H9 (cell line): ENCODE results near the gene IGFBP5. TPM values are rescaled to one million over a fixed set of nuclear protein-coding genes. Genes with fewer than 3 reads are reported as not detected.

Experiments
- DNase-seq: peaks from one replicate; pipeline ENCODE4 v3.0.0-alpha.2; 2017
- H2AFZ ChIP-seq: one replicate; pipeline ENCODE4 v1.6.1; 2013; ENCODE audit warnings: mild to moderate bottlenecking, low read length, control low read depth, moderate library complexity
- H2AK5ac ChIP-seq: 2 replicates; pipeline ENCODE4 v1.6.1; 2013; ENCODE audit warnings: low read length, control low read depth, mixed read lengths; ENCODE audit not compliant: insufficient read length
- H2BK120ac ChIP-seq: one replicate; pipeline ENCODE4 v1.6.1; 2013; ENCODE audit warnings: low read depth, mild to moderate bottlenecking, low read length, control low read depth, inconsistent platforms; ENCODE audit not compliant: poor library complexity, severe bottlenecking
- H2BK12ac ChIP-seq: 2 replicates; pipeline ENCODE4 v1.6.1; 2013; ENCODE audit warnings: low read length, control low read depth, mixed read lengths, low read depth; ENCODE audit not compliant: insufficient read length
- H2BK15ac ChIP-seq: 2 replicates; pipeline ENCODE4 v1.6.1; 2013; ENCODE audit warnings: low read depth, low read length, control low read depth
- H2BK20ac ChIP-seq: one replicate; pipeline ENCODE4 v1.6.1; 2013; ENCODE audit warnings: low read depth, mild to moderate bottlenecking, low read length, control low read depth, inconsistent platforms; ENCODE audit not compliant: poor library complexity, severe bottlenecking
- H2BK5ac ChIP-seq: 2 replicates; pipeline ENCODE4 v1.6.1; 2013; ENCODE audit warnings: low read length, control low read depth, mixed read lengths; ENCODE audit not compliant: insufficient read length
- H3K14ac ChIP-seq: 2 replicates; pipeline ENCODE4 v1.6.1; 2013; ENCODE audit warnings: low read length, control low read depth; ENCODE audit not compliant: insufficient read depth
- H3K18ac ChIP-seq: 2 replicates; pipeline ENCODE4 v1.6.1; 2013; ENCODE audit warnings: low read depth, mild to moderate bottlenecking, mixed read lengths, low read length, control low read depth; ENCODE audit not compliant: insufficient read length
- H3K23ac ChIP-seq: 2 replicates; pipeline ENCODE4 v1.6.1; 2013; ENCODE audit warnings: low read length, control low read depth, mixed read lengths, low read depth; ENCODE audit not compliant: insufficient read length
- H3K23me2 ChIP-seq: 2 replicates; pipeline ENCODE4 v1.6.1; 2013; ENCODE audit warnings: low read depth, mild to moderate bottlenecking, mixed read lengths, low read length, control low read depth; ENCODE audit not compliant: insufficient read length, poor library complexity, severe bottlenecking
- H3K27ac ChIP-seq: 2 replicates; pipeline ENCODE4 v1.5.1; 2013; ENCODE audit warnings: low read length, control low read depth, mixed read lengths, low read depth; ENCODE audit not compliant: insufficient read length
- H3K27me3 ChIP-seq: 2 replicates; pipeline ENCODE4 v1.6.1; 2013; ENCODE audit warnings: low read length, control low read depth, inconsistent platforms; ENCODE audit not compliant: insufficient read depth
- H3K4ac ChIP-seq: 2 replicates; pipeline ENCODE4 v1.6.1; 2013; ENCODE audit warnings: low read depth, mild to moderate bottlenecking, control low read depth, inconsistent platforms, low read length, moderate library complexity
- H3K4me1 ChIP-seq: 2 replicates; pipeline ENCODE4 v1.6.1; 2013; ENCODE audit warnings: low read length, control low read depth, inconsistent platforms; ENCODE audit not compliant: insufficient read depth
- H3K4me2 ChIP-seq: 2 replicates; pipeline ENCODE4 v1.6.1; 2013; ENCODE audit warnings: low read length, control low read depth, mixed read lengths; ENCODE audit not compliant: insufficient read length, insufficient read depth
- H3K56ac ChIP-seq: 2 replicates; pipeline ENCODE4 v1.6.1; 2013; ENCODE audit warnings: low read depth, mild to moderate bottlenecking, mixed read lengths, low read length, control low read depth; ENCODE audit not compliant: insufficient read length
- H3K79me1 ChIP-seq: 2 replicates; pipeline ENCODE4 v1.6.1; 2013; ENCODE audit warnings: low read depth, mild to moderate bottlenecking, moderate library complexity, low read length, control low read depth, inconsistent platforms; ENCODE audit not compliant: insufficient read depth, poor library complexity, severe bottlenecking
- H3K79me2 ChIP-seq: 2 replicates; pipeline ENCODE4 v1.6.1; 2013; ENCODE audit warnings: low read length, control low read depth, inconsistent platforms; ENCODE audit not compliant: insufficient read depth
- H3K9ac ChIP-seq: 2 replicates; pipeline ENCODE4 v1.6.1; 2013; ENCODE audit warnings: low read length, control low read depth, mixed read lengths; ENCODE audit not compliant: insufficient read length; ENCODE audit errors: extremely low read depth
- H3K9me3 ChIP-seq: one replicate; pipeline ENCODE4 v1.6.1; 2013; ENCODE audit warnings: low read depth, low read length, inconsistent platforms; ENCODE audit not compliant: control insufficient read depth
- H3T11ph ChIP-seq: one replicate; pipeline ENCODE4 v1.6.1; 2013; ENCODE audit warnings: mild to moderate bottlenecking, low read length, control low read depth, inconsistent platforms
- H4K20me1 ChIP-seq: one replicate; pipeline ENCODE4 v1.6.1; 2013; ENCODE audit not compliant: control insufficient read depth, insufficient read length, insufficient read depth
- H4K5ac ChIP-seq: 2 replicates; pipeline ENCODE4 v1.6.1; 2013; ENCODE audit warnings: low read depth, mild to moderate bottlenecking, mixed read lengths, low read length, control low read depth; ENCODE audit not compliant: insufficient read length
- H4K8ac ChIP-seq: replicated peaks from 2 replicates; pipeline ENCODE4 v1.6.1; 2013; ENCODE audit warnings: low read length, control low read depth, mixed read lengths, low read depth; ENCODE audit not compliant: insufficient read length
- H4K91ac ChIP-seq: 2 replicates; pipeline ENCODE4 v1.6.1; 2013; ENCODE audit warnings: low read depth, mild to moderate bottlenecking, moderate library complexity, mixed read lengths, low read length, control low read depth; ENCODE audit not compliant: insufficient read length
- H3K27ac Mint-ChIP-seq, 3 experiments: 2 replicates in 2 of 3; 3 replicates in 1 of 3; pipeline ENCODE4 v1.8.0; 2020 to 2021; ENCODE audit warnings: mixed read lengths in 3 of 3, mild to moderate bottlenecking in 1 of 3, moderate library complexity in 1 of 3
- H3K27me3 Mint-ChIP-seq: 2 replicates; pipeline ENCODE4 v1.8.0; 2021; ENCODE audit warnings: low read depth, mild to moderate bottlenecking, moderate library complexity, mixed read lengths
- H3K36me3 Mint-ChIP-seq, 3 experiments: 2 replicates in 2 of 3; 3 replicates in 1 of 3; pipeline ENCODE4 v1.8.0; 2020 to 2021; ENCODE audit warnings: low read depth in 3 of 3, mixed read lengths in 3 of 3; ENCODE audit not compliant: insufficient read depth in 1 of 3
- H3K4me1 Mint-ChIP-seq, 2 experiments: 2 replicates each; pipeline ENCODE4 v1.8.0; 2020; ENCODE audit warnings: mixed read lengths in 2 of 2
- H3K4me3 Mint-ChIP-seq, 2 experiments: 2 replicates in 1 of 2; 3 replicates in 1 of 2; pipeline ENCODE4 v1.8.0; 2020 to 2021; ENCODE audit warnings: mild to moderate bottlenecking in 2 of 2, mixed read lengths in 2 of 2, moderate library complexity in 1 of 2
- H3K9me3 Mint-ChIP-seq, 2 experiments: 2 replicates in 1 of 2; 3 replicates in 1 of 2; pipeline ENCODE4 v1.8.0; 2020; ENCODE audit warnings: mild to moderate bottlenecking in 2 of 2, mixed read lengths in 2 of 2, moderate library complexity in 1 of 2
- WGBS: extraction: QIAGEN DNeasy Blood & Tissue Kit; methylation state at CpG from one replicate; pipeline ENCODE4 v1.1.7; 2013; ENCODE audit warnings: missing lambda C conversion rate, low lambda C conversion rate, mixed read lengths; ENCODE audit not compliant: insufficient read length; ENCODE audit errors: extremely low coverage; 5-methylcytosine and 5-hydroxymethylcytosine counted together
- total RNA-seq: library from RNA; stranded (reverse); gene quantifications from 2 replicates; pipeline ENCODE4 v1.2.1, GENCODE V29; 2021
- TF ChIP-seq, protein P1 (sequence below): fragments of 200-600 bp; sonication (generic); conservative IDR thresholded peaks from 3 replicates; pipeline ENCODE4 v1.8.0; 2021; ENCODE audit warnings: antibody characterized with exemption, mild to moderate bottlenecking

The IGFBP5 gene
- total RNA-seq, 1 experiment from 2014 or later, result 0.90 TPM

DNA sequence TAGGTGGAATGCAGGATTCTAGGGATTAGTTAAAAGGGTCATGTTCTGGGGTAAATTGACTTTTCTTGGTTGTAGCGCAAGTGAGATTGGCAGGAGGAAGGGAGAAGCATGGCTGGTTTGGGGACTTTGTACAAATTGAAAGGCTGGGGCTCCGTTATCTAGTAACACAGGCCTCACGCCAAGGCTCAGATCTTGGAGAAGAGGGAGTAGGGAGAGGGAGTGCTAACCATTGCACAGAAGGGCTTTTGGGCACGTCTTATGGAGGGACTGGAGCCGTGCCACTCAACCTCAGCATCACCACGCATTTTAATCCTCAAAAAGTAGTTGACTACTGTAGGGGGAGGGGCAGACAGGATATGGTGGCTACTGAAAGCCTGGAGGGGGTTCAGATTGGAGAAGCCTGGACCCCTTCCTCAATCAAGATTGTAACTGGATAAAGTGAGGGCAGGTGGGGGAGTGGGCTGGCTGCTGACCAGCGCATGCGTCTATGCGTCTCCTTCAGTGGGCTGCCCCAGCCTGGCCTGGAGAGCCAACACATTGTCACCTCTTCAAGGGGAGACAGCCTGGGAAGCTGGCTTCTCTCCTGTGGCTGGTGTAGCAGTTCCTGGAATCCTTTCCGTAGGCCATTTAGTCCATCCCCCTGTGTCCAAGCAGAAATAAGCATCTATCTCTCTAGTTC, 14.3 kb downstream of the IGFBP5 start:
- Mint-ChIP-seq H3K4me3 (no peak overlapping the region), H3K36me3 (no peaks in the 10 kb centered on the region), H3K27ac (no peak overlapping the region; a peak in 1 of 7 replicates), H3K27me3 (peaks cover 12% of the 10 kb centered on the region), H3K9me3 (no peaks in the 10 kb centered on the region), H3K4me1 (peaks cover 17 to 23% of the 10 kb centered on the region in 2 experiments)
- Histone ChIP-seq H4K8ac (no peak overlapping the region), H3K9ac (no peak overlapping the region), H3K4me2 (no peak overlapping the region), H4K5ac (no peak overlapping the region), H2AK5ac (no peak overlapping the region), H2BK12ac (no peak overlapping the region), H3K4ac (no peak overlapping the region), H2BK15ac (no peak overlapping the region), H3K23ac (no peak overlapping the region), H3K14ac (no peak overlapping the region), H3K79me2 (no peaks in the 10 kb centered on the region), H3K23me2 (no peaks in the 10 kb centered on the region), H3K4me1 (peaks cover 5% of the 10 kb centered on the region; the same call in 1 of the 2 replicates), H4K20me1 (no peaks in the 10 kb centered on the region), H3K56ac (no peak overlapping the region), H3K27me3 (no peaks in the 10 kb centered on the region), H3K27ac (no peak overlapping the region), H2AFZ (no peak overlapping the region), H2BK120ac (no peak overlapping the region), H2BK20ac (no peak overlapping the region), H2BK5ac (no peak overlapping the region), H3K18ac (no peak overlapping the region), H3K79me1 (no peaks in the 10 kb centered on the region), H3T11ph (no peak overlapping the region), H3K9me3 (no peaks in the 10 kb centered on the region), H4K91ac (no peak overlapping the region)
- whole genome bisulfite sequencing, result no CpG with 5 or more reads among the region's 10 CpGs
- no peak for DNase-seq
- TF ChIP-seq, protein P1, sequence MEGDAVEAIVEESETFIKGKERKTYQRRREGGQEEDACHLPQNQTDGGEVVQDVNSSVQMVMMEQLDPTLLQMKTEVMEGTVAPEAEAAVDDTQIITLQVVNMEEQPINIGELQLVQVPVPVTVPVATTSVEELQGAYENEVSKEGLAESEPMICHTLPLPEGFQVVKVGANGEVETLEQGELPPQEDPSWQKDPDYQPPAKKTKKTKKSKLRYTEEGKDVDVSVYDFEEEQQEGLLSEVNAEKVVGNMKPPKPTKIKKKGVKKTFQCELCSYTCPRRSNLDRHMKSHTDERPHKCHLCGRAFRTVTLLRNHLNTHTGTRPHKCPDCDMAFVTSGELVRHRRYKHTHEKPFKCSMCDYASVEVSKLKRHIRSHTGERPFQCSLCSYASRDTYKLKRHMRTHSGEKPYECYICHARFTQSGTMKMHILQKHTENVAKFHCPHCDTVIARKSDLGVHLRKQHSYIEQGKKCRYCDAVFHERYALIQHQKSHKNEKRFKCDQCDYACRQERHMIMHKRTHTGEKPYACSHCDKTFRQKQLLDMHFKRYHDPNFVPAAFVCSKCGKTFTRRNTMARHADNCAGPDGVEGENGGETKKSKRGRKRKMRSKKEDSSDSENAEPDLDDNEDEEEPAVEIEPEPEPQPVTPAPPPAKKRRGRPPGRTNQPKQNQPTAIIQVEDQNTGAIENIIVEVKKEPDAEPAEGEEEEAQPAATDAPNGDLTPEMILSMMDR, result no peak
